Caco-2 (cell line): Measurements from ENCODE around the gene TNNT2. TPM values are rescaled to one million over a fixed set of nuclear protein-coding genes. Genes with fewer than 3 reads are reported as not detected.

Experiments
- BruUV-seq: library from RNA; stranded (reverse); fragments of 400-500 nt; replicated peaks from 2 replicates; lab custom pipeline; 2021; lab: Mats Ljungman, UMichigan
- CTCF ChIA-PET: fragments of 300-600 bp; sonication (Branson Sonifier 250); formaldehyde crosslinking; loops from one replicate; lab custom pipeline; 2022; ENCODE audit warnings: antibody characterized with exemption; lab: Charles Lee
- POLR2A ChIA-PET: fragments of 300-600 bp; sonication (Branson Sonifier 250); formaldehyde crosslinking; loops from one replicate; lab custom pipeline; 2022; ENCODE audit warnings: antibody characterized with exemption; lab: Charles Lee
- DNase-seq, 2 experiments: peaks; one replicate each; pipeline versions ENCODE4 v3.0.0 to v3.0.0-alpha.2; 2020 to 2022
- H3K27me3 ChIP-seq: replicated peaks from 2 replicates; pipeline ENCODE4 v1.6.0; 2011; ENCODE audit warnings: low read length; ENCODE audit not compliant: control insufficient read depth, insufficient read depth
- H3K36me3 ChIP-seq: 2 replicates; pipeline ENCODE4 v1.5.1; 2011; ENCODE audit warnings: low read length; ENCODE audit not compliant: control insufficient read depth, insufficient read depth
- H3K4me1 ChIP-seq: fragments of 250-450 bp; sonication (Bioruptor Pico); 2 replicates; pipeline ENCODE4 v1.5.1; 2020; ENCODE audit warnings: mild to moderate bottlenecking
- H3K4me3 ChIP-seq: 2 replicates; pipeline ENCODE4 v1.5.1; 2011; ENCODE audit warnings: low read depth, mild to moderate bottlenecking, control low read depth, low read length
- H3K9me3 ChIP-seq: fragments of 250-450 bp; sonication (Bioruptor Pico); 2 replicates; pipeline ENCODE4 v1.5.1; 2020; ENCODE audit warnings: mild to moderate bottlenecking, moderate library complexity
- H3K27ac Mint-ChIP-seq: one replicate; pipeline ENCODE4 v1.8.0; 2022; ENCODE audit warnings: mixed read lengths; ENCODE audit not compliant: unreplicated experiment
- H3K27me3 Mint-ChIP-seq: one replicate; pipeline ENCODE4 v1.8.0; 2022; ENCODE audit warnings: mixed read lengths; ENCODE audit not compliant: insufficient read depth, unreplicated experiment
- H3K36me3 Mint-ChIP-seq: one replicate; pipeline ENCODE4 v1.8.0; 2022; ENCODE audit warnings: mild to moderate bottlenecking, mixed read lengths; ENCODE audit not compliant: insufficient read depth, unreplicated experiment
- H3K4me1 Mint-ChIP-seq: one replicate; pipeline ENCODE4 v1.8.0; 2022; ENCODE audit warnings: low read depth, mixed read lengths; ENCODE audit not compliant: unreplicated experiment
- H3K4me3 Mint-ChIP-seq: one replicate; pipeline ENCODE4 v1.8.0; 2022; ENCODE audit warnings: mild to moderate bottlenecking, moderate library complexity, mixed read lengths; ENCODE audit not compliant: unreplicated experiment
- H3K9me3 Mint-ChIP-seq: one replicate; pipeline ENCODE4 v1.8.0; 2022; ENCODE audit warnings: mixed read lengths; ENCODE audit not compliant: unreplicated experiment
- CTCF ChIP-seq, 2 experiments: fragments of 200-600 bp in 1 of 2; IDR thresholded peaks; 1 replicate in 1 of 2; 2 replicates in 1 of 2; pipeline versions ENCODE4 v1.5.1 to v1.8.0; 2011 to 2022; ENCODE audit warnings: antibody characterized with exemption in 1 of 2, control low read depth in 1 of 2, inconsistent platforms in 1 of 2, low read depth in 1 of 2, low read length in 1 of 2, mild to moderate bottlenecking in 1 of 2, moderate library complexity in 1 of 2; ENCODE audit not compliant: insufficient read depth in 1 of 2, severe bottlenecking in 1 of 2, unreplicated experiment in 1 of 2
- intact Hi-C: fragments of 100-400 bp; cut with micrococcal nuclease; formaldehyde crosslinking; loops from one replicate; pipeline ENCODE4 v1.10.0; 2022; ENCODE audit not compliant: unreplicated experiment
- total RNA-seq: library from RNA; stranded (reverse); gene quantifications from 2 replicates; pipeline ENCODE4 v1.2.3, GENCODE V29; 2022

Gene TNNT2
- total RNA-seq, 1 experiment from 2014 or later = 7.3 TPM

- Mint-ChIP-seq H3K27ac (peak overlapping the region; percentile 73), H3K4me1 (peaks cover 32% of the 10 kb centered on the region), H3K36me3 (no peaks in the 10 kb centered on the region), H3K27me3 (no peaks in the 10 kb centered on the region), H3K4me3 (peak overlapping the region; percentile 73), H3K9me3 (no peaks in the 10 kb centered on the region)
- no peak for TF ChIP-seq CTCF (IDR thresholded peaks at IDR 0.05; ENCODE audit: insufficient read depth in 1 of 2, low read depth in 1 of 2, low read length in 1 of 2, severe bottlenecking in 1 of 2, unreplicated experiment in 1 of 2)
- peak overlapping the region; percentile 79 for H3K4me3 ChIP-seq
- intact Hi-C loops = loop anchor here (1.0 kb wide), 2 partner anchors 9 to 14 kb away; no protein-coding TSS in a partner anchor
- H3K36me3 ChIP-seq = no peaks in the 10 kb centered on the region
- no peaks in the 10 kb centered on the region for H3K27me3 ChIP-seq
- DNase-seq = peak; percentile 89 to 90
- POLR2A ChIA-PET = interaction anchor here (0.8 to 1.2 kb wide), 4 partner anchors 9 to 20 kb away, joined by 3 to 6 read pairs (median 4); no protein-coding TSS in a partner anchor
- CTCF ChIA-PET = interaction anchor here (0.9 to 1.0 kb wide), 2 partner anchors 9 to 14 kb away, joined by 3 to 4 read pairs; no protein-coding TSS in a partner anchor
- H3K9me3 ChIP-seq = no peaks in the 10 kb centered on the region
- no TSS peak for BruUV-seq
- H3K4me1 ChIP-seq = peaks cover 60% of the 10 kb centered on the region
Measured at GRCh38 chr1:201399352-201400126, 22.1 kb upstream of the TNNT2 start.

- CTCF ChIA-PET = interaction anchor here (0.9 to 1.0 kb wide), 2 partner anchors 10 to 13 kb away, joined by 3 to 4 read pairs; no protein-coding TSS in a partner anchor
- intact Hi-C loops = loop anchor here (1.0 kb wide), 2 partner anchors 9 to 14 kb away; no protein-coding TSS in a partner anchor
- POLR2A ChIA-PET = no interaction called here
- BruUV-seq = no TSS peak
- no peak for DNase-seq
- Histone ChIP-seq H3K4me1 (peaks cover 54% of the 10 kb centered on the region), H3K27me3 (no peaks in the 10 kb centered on the region), H3K4me3 (peak within 1 kb of the TSS; percentile 79), H3K36me3 (peaks cover 2% of the 10 kb centered on the region; the same call in 1 of the 2 replicates), H3K9me3 (no peaks in the 10 kb centered on the region)
- Mint-ChIP-seq H3K9me3 (no peaks in the 10 kb centered on the region), H3K4me3 (peak within 1 kb of the TSS; percentile 73), H3K27ac (peak within 1 kb of the TSS; percentile 73), H3K27me3 (no peaks in the 10 kb centered on the region), H3K36me3 (no peaks in the 10 kb centered on the region), H3K4me1 (peaks cover 32% of the 10 kb centered on the region)
- no peak for TF ChIP-seq CTCF (IDR thresholded peaks at IDR 0.05; ENCODE audit: insufficient read depth in 1 of 2, low read depth in 1 of 2, low read length in 1 of 2, severe bottlenecking in 1 of 2, unreplicated experiment in 1 of 2)
Measured at GRCh38 chr1:201399018-201399351, 21.5 kb upstream of the TNNT2 start, which contains the start of gene LAD1. TSS of gene LAD1 (minus strand) at chr1:201399324. CDS start at chr1:201399306, 18 bp downstream.

- POLR2A ChIA-PET = no interaction called here
- Mint-ChIP-seq H3K27ac (peak overlapping the region; percentile 73), H3K4me1 (peaks cover 32% of the 10 kb centered on the region), H3K27me3 (no peaks in the 10 kb centered on the region), H3K4me3 (peak overlapping the region; percentile 73), H3K36me3 (peaks cover 9% of the 10 kb centered on the region), H3K9me3 (no peaks in the 10 kb centered on the region)
- no peaks in the 10 kb centered on the region for H3K27me3 ChIP-seq
- CTCF ChIA-PET = interaction anchor here (0.5 to 1.0 kb wide), 2 partner anchors 12 to 83 kb away, joined by 3 to 6 read pairs; no protein-coding TSS in a partner anchor
- peaks cover 3% of the 10 kb centered on the region; the same call in 1 of the 2 replicates for H3K36me3 ChIP-seq
- H3K4me3 ChIP-seq = peak overlapping the region; percentile 79
- no peak for TF ChIP-seq CTCF (IDR thresholded peaks at IDR 0.05; ENCODE audit: insufficient read depth in 1 of 2, low read depth in 1 of 2, low read length in 1 of 2, severe bottlenecking in 1 of 2, unreplicated experiment in 1 of 2)
- intact Hi-C loops = no loop called here
- H3K9me3 ChIP-seq = no peaks in the 10 kb centered on the region
- DNase-seq = no peak
- BruUV-seq = no TSS peak
- peaks cover 48% of the 10 kb centered on the region for H3K4me1 ChIP-seq
Measured at GRCh38 chr1:201397675-201398074, 20.2 kb upstream of the TNNT2 start.
